Dedifferentiated amniotic fluid mesenchymal stem cell (primary cell): ENCODE results near the gene ABCB10.
"Not testable (repeated sequence)": the region's sequence is repeated elsewhere in the genome, so short reads cannot be mapped to it uniquely, and the experiment has no call there.

Experiments
- DNase-seq: peaks from one replicate; pipeline ENCODE4 v3.0.0-alpha.2; 2016; ENCODE audit errors: extremely low spot score

The ABCB10 gene

GRCh38 chr1:229536982-229537381, 21.5 kb downstream of the ABCB10 start:
- DNase-seq = no peak

GRCh38 chr1:229535230-229535629, 23.3 kb downstream of the ABCB10 start:
- DNase-seq = no peak

- no peak for DNase-seq
These were observed 27.2 kb downstream of the ABCB10 start for GRCh38 chr1:229531326-229531725.

GRCh38 chr1:229529639-229530038, 28.9 kb downstream of the ABCB10 start:
- no peak for DNase-seq

- no peak for DNase-seq
These were observed 31.8 kb downstream of the ABCB10 start for GRCh38 chr1:229526695-229527094.

GRCh38 chr1:229523052-229523451, 35.5 kb downstream of the ABCB10 start:
- DNase-seq = no peak

- DNase-seq = peak; percentile 87
These were observed 43.8 kb downstream of the ABCB10 start for GRCh38 chr1:229514578-229515275.

- DNase-seq = not testable (repeated sequence)
These were observed 46.9 kb downstream of the ABCB10 start for GRCh38 chr1:229511625-229512024.

- DNase-seq = not testable (repeated sequence)
These were observed 47.3 kb downstream of the ABCB10 start for GRCh38 chr1:229511201-229511600.

GRCh38 chr1:229509576-229509975, 48.9 kb downstream of the ABCB10 start:
- DNase-seq = no peak

- no peak for DNase-seq
These were observed 49.6 kb downstream of the ABCB10 start for GRCh38 chr1:229508823-229509337.

GRCh38 chr1:229507951-229508822, 50.3 kb downstream of the ABCB10 start, which contains the start of gene NUP133:
Gene NUP133 (minus strand): TSS chr1:229508341. CDS start chr1:229508249, 92 bp downstream.
- DNase-seq = peak; percentile 99

- DNase-seq = no peak
These were observed 51.0 kb downstream of the ABCB10 start for GRCh38 chr1:229507502-229507901.

- DNase-seq = no peak
These were observed 51.9 kb downstream of the ABCB10 start for GRCh38 chr1:229506633-229507032.

- no peak for DNase-seq
These were observed 62.7 kb downstream of the ABCB10 start for GRCh38 chr1:229495782-229496181.

- DNase-seq = no peak
These were observed 71.3 kb downstream of the ABCB10 start for GRCh38 chr1:229487181-229487580.

GRCh38 chr1:229485318-229485717, 73.2 kb downstream of the ABCB10 start:
- DNase-seq = no peak

- no peak for DNase-seq
These were observed 76.0 kb downstream of the ABCB10 start for GRCh38 chr1:229482511-229482910.

GRCh38 chr1:229480495-229480894, 78.0 kb downstream of the ABCB10 start:
- DNase-seq = no peak

- DNase-seq = no peak
These were observed 78.7 kb downstream of the ABCB10 start for GRCh38 chr1:229479660-229480399.

GRCh38 chr1:229478852-229479251, 79.7 kb downstream of the ABCB10 start:
- no peak for DNase-seq

GRCh38 chr1:229475859-229476258, 82.6 kb downstream of the ABCB10 start:
- DNase-seq = not testable (repeated sequence)
